DMS153 treated with DMSO at 0.1 percent for 48 hours (cell line): ENCODE measurements around the gene PCK1.

Experiments
- DNase-seq: peaks from one replicate; lab custom pipeline; 2025; ENCODE audit not compliant: unreplicated experiment; lab: John Stamatoyannopoulos, UW

Gene PCK1

GRCh38 chr20:57576002-57576401, 15.1 kb downstream of the PCK1 start:
- no peak for DNase-seq

- DNase-seq, result no peak
Observed at GRCh38 chr20:57576617-57577550, 16.0 kb downstream of the PCK1 start.

GRCh38 chr20:57577679-57578475, 17.0 kb downstream of the PCK1 start:
- no peak for DNase-seq

DNA sequence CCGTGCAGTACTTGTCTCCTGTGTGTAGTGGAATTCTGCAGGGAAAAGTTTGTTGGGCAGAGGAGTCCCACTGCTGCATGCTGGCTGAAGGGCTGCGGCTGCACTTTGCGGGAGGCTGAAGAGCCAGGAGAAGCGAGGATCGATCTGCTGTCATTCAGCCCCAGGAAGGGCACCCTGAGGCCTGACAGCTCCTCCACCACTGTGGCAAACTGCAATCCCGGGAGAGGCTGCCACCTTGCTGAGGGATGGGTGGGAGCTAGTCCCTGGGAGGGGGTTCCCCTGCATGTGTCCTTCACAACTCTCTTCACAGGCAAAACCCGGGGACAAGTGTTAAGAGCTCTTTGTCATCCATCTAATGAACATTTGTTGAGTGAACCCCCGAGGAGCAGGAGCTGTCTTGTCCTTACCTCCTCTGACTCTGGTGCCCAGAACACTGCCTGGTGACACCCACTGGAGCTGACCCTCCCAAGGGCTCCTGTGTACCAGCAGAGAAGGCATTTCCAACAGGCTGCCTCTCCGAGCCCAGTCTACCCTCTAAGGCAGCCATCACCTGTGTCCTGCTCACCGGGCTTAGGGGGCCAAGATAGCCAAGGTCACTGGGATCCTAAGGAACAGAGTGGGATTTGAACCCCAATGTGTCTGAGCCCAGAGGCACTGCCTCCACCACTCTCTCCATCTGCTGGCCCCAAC, 17.7 kb downstream of the PCK1 start:
- no peak for DNase-seq

GRCh38 chr20:57579331-57579897, 18.5 kb downstream of the PCK1 start:
- DNase-seq, result no peak

- no peak for DNase-seq
Observed at GRCh38 chr20:57579898-57580447, 19.1 kb downstream of the PCK1 start.

DNA sequence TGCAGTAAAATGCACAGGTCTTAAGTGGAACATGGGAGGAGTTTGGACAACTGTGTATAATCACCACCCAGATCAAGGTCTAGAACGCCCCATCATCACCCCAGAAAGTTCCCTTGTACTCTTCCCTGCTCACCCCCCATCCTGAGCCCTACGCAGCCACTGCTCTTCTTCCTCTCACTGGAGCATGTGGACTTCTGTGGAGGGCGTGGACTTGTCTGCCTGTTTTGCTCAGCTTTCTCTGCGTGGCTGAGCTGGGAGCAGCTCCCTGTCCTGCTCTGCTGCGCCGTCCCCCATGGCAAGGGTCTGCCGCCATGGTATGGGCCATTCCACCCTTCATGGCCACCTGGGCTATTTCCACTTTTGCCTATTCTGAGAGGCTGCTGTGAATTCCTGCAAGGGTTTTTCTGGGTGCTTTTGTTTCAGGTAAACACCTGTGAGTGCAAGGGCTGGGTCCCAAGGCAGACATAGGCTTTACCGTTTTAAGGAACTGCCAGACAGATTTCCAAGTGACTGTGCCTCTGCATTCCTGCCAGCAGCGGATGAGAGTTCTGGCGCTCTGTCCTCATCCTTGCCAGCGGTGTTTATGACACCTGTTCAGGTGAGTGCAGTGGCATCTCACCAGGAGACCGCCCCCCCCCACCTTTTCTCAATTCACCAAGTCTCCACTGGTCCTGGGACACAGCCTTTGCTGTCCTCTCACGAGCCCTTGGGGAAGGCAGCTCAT, 19.7 kb downstream of the PCK1 start:
- no peak for DNase-seq

DNA sequence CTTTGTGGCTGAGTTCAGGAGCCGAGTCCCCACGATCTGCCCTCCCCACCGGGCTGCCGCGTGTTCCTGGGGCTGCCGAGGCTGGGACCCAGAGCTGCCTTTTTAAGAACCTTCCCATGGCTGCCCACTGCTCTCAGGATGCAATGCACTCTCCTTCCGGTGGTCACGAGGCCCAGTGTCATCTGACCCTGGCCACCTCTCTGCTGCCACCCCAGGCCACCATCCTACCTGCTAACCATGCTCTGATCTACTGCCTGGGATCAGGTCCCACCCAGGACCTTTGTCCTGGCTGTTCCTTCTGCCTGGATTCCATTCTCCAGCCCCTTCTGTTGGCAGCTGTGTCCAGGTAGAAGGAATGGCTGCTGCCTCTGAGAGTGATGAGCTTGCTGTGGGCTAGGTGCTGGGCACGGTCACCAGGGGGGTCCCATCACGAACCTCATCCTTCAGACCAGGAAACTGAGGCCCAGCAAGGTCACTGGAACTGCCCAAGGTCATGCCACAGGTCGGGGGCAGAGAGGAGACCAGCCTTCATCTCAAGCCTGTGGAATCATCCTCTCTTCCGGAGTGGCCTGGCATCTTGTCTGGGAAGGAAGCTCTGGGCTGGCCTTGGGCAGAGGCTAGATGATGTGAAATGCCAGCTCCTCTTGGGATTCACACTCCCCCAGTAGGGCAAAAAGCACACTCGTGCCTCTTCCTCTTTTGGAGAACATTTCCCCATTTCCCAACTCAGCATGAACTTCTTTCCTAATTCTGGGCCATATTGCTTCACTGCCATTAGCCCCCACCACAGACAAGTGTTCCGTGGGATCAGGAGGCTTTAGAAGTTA, 20.5 kb downstream of the PCK1 start:
- DNase-seq, result no peak

DNA sequence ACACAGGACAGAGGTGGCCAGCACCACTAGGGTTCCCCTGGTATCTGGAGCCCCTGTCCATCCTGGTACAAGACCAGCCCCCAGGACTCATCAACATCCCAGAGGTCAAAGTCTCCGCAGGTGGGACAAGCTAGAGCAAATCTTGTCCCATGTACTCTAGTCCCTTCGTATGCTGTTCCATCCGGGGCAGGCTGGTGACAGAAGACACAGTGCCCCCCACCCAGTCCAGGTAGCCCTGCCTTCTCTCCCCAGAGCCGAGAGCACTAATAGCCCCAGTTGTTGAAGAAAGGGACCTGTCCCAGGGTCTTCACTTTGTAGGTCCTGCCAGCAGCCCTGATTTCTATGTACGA, 21.1 kb downstream of the PCK1 start:
- DNase-seq, result no peak

DNA sequence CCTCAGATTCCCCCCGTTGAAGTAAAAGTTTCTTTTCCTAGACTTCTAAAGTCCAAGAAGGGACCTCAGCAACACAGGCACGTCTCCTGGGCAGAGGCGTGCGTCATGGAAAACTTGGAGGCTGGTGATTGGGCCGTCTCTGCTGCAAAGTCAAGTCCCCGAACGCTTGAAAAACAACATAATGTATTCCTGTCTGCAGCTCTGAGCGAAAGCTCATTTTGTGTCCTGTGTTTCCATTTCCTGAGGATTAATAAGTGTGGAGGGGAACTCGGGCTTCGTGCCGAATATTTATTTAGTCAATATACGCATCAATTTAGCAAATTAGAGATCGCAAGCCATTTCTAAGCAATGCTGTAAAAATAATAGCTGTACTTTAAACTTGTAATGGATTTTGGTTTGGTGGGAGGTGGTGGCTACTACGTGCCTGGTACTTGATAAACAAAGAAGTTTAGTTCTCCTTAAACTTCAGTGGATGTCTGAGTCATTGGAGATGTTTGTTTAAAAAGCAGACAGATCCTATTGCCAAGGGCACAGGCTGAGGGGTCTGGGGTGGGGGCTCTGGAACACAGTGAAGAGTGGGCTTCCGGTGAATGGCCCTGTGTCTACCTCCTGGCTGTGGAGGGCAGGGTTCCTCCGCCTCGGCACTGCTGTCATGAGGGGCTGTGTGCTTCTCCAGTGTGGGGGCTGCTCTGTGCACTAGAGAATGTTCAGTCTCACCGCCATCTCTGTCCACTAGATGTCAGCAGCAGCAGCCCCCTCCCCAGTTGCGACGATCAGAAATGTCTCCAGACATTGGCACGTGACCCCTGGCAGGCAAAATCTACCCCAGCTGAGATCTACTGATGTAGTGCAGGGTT, 21.8 kb downstream of the PCK1 start:
- no peak for DNase-seq

DNA sequence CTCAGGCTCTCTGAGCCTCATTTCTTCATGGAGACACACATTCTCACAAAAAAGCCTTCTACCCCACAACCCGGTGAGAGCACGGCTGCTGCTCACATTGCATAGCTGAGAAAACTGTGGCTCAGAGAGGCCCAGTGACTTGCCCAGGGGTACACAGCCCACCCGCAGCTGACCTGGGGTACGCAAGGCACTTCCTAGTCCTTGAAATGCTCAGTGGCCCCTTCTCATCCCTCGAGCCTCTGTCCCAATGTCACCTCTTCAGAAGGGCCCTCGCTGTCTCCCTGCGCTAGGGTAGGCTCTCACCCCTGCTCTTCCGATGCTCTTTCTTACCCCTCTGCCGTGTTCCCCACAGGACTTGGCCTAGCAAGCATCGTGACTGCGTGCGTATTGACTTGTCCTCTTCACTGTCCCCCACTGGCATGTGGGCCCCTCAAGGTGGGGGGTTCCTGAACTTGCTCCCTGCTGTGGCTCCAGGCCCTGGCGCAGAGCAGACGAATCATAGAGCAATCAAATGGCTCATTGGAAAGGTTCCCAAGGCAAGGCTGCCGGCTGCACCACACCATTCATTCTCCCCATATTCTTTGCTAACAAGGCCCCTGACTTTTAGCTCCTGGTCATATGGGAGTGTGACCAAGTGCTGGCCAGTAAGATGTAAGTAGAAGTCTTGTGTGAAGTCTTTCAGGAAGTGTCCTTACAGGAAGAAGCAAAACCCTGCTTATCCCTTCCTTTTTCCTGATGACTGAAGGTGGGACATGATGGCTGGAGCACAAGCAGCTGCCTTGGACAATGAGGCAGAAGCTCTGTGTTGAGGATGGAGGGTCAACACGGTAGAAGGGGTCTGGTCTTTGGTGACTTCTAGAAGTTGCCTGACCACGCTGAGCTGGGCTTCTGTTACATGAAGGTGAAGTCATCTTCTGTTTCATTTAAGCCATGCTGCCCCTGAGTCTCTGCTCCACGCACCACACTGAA, 22.7 kb downstream of the PCK1 start:
- no peak for DNase-seq

DNA sequence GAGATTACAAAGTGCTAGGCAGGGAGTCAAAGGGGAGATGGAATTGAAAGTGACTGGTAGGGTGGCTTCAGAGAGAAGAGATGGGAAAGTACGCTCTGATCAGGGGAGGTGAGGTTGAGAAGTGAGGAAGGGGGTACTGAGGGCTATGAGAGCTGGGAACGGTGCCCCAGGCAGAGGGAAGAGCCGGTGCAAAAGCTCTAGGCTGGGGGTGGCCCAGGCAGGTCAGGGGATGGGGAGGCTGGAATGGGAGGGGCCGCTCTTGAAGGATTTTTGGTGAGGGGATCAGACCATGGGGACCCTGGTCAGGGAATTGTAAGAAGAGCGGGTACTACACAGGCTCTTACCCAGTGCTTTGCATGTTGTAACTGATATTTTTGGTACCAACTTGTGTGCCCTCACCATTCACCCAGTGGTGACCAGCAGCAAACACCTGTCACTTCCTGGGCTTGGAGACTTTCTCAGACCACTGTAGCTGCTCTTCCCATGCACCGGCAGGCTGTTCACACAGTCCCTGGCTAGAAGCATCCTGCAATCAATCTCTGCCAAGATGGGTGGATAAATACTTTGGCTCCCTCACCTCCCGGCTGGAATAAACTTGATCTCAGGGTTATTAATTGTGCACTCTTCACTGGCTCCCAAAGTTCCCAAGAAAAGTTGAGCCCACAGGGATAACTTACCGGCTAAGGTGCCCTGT, 24.0 kb downstream of the PCK1 start:
- no peak for DNase-seq

DNA sequence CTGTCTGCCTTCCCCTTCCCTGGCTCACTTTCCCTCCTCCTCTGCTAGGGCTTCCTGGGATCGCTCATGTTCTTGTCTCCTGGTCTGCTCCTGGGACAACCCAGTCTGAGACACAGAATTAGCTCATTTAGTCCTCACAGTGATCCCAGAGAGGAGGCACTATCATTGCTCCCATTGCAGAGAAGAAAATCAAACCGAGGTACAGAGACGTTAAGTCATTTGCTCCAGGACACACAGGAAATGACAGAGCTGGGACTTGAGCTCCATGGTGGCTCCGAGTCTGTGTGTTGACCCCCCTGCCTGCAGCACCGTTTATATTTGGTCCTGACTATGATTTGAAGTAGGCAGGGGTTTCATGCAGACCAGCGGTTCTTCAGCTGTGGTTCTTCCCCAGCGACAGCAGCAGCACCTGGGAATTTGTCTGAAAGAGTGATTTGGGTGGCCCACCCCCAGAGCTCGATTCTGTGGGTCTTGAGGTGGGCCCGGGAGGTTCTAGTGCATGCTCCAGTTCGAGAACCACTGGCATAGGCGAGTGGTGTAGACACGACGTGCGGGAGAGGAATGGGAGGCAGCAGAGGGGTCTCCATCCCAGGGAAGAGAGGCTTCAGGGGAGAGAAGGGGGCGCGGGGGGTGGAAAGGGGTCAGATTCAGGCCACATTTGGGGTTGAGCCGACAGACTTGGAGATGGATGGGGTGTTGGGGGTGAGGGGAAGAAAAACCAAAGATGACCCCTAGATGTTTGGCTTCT, 24.7 kb downstream of the PCK1 start:
- DNase-seq, result no peak

- no peak for DNase-seq
Observed at GRCh38 chr20:57586370-57586793, 25.5 kb downstream of the PCK1 start.

DNA sequence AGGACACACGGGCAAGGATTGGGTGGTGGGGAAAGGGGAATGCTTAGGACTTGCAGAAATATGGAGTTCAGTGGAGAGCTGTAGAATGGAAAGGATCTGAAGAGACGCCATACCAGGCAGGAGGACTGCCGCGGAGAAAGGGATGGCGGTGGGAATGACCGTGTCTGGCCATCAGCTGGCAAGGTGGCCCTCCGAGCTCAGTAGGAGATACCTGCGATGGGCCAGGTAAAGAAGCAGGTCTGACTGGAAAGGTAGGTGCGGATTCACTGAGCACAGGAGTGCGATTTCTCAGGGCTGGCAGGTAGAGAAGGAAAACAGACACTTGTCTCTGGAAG, 26.0 kb downstream of the PCK1 start:
- no peak for DNase-seq

GRCh38 chr20:57587278-57587988, 26.5 kb downstream of the PCK1 start:
- no peak for DNase-seq
